A549 treated with AZD9567 at 1 μM for 4 hours (cell line): ENCODE data around the gene CUL3. TPM values are rescaled to one million over a fixed set of nuclear protein-coding genes. Genes with fewer than 3 reads are reported as not detected.

Source experiments
- total RNA-seq: library from RNA; stranded (reverse); fragments of 200-300 nt; extraction: Qiagen RNA extraction; gene quantifications from 5 replicates; pipeline ENCODE4 v1.2.3, GENCODE V29; 2022; ENCODE audit not compliant: insufficient read depth

CUL3 gene
- 66.1 to 84.9 TPM (median 69.3 TPM) in 5 replicates for total RNA-seq

DNA sequence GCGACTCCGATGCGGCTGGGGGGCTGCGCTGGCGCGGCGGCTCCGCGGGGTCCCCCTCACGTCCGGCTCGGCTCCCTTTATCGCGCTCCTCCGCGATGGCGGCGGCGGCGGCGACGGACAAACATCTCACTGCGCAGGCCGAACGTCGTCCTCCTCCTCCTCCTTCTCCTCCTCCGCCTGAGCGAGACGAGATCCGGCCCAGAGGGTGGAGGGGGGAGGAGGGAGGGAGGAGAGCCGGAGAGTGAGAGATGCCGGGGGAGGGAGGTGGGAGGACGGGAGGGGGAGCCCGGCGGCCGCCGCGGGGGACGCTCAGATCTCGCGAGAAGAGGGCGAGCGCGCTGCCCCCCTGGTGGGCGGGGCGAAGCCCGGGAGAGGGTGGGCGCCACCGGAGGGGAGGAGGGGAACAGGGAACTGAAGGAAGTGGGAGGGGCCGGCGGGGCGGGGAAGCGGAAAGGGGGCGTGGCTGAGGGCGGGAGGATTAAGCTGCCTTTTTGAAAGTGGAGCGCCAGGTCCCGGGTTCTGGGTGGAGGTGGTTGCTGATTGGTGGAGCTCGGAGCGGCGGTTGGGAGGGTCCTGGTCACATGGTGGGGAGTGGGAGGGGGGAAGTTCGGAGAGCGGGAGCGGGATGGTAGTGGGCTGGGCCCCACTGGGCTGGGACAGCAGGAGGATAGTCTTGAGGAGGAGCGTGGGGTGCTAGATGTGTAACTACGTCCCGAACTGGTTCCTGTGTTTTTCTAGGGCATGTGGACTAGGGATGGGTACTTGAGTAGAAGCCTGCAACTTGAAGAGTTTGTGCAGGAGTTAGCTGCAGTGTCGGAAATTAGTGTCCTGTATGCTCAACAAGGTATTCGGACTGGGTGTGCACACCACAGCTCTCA is at the start of gene CUL3:
Gene CUL3 (minus strand): TSS at position 153 of the 878 bp plus-strand sequence. CDS start 354 bp downstream, outside the sequence.

Other genes starting within 250 kb of the CUL3 start
- 0.02 TPM in 2 of 5 replicates, not detected in the others for gene FAM124B, start 183.3 kb downstream of the CUL3 start, total RNA-seq
- not detected in 5 replicates for gene CCDC195, start 131.0 kb upstream of the CUL3 start, total RNA-seq